Measurements from ENCODE around the gene TMEM219.

The TMEM219 gene

GRCh38 chr16:29995324-29995910, 33.5 kb downstream of the TMEM219 start, which contains the start of gene HIRIP3:
HIRIP3 (minus strand) TSS chr16:29995617; CDS start chr16:29995605, 12 bp downstream.
- peak; percentile 80 for DNase-seq (ENCODE audit: low read depth)

- DNase-seq (ENCODE audit: low read depth) = peak; percentile 100
Observed at GRCh38 chr16:29995911-29996765, 34.3 kb downstream of the TMEM219 start, which contains the start of gene INO80E. INO80E (plus strand) TSS chr16:29996241; CDS start chr16:29996311, 70 bp downstream.

- no peak for DNase-seq (ENCODE audit: low read depth)
Observed at GRCh38 chr16:29996766-29997250, 34.9 kb downstream of the TMEM219 start.

- DNase-seq (ENCODE audit: low read depth) = no peak
Observed at GRCh38 chr16:29999605-30000004, 37.7 kb downstream of the TMEM219 start.

- DNase-seq (ENCODE audit: low read depth) = no peak
Observed at GRCh38 chr16:30000735-30001631, 39.1 kb downstream of the TMEM219 start.

- no peak for DNase-seq (ENCODE audit: low read depth)
Observed at GRCh38 chr16:30002614-30003346, 40.9 kb downstream of the TMEM219 start.

- no peak for DNase-seq (ENCODE audit: low read depth)
Observed at GRCh38 chr16:30003670-30004423, 42.0 kb downstream of the TMEM219 start.

- no peak for DNase-seq (ENCODE audit: low read depth)
Observed at GRCh38 chr16:30004424-30004776, 42.5 kb downstream of the TMEM219 start.

- no peak for DNase-seq (ENCODE audit: low read depth)
Observed at GRCh38 chr16:30004811-30005242, 42.9 kb downstream of the TMEM219 start.

GRCh38 chr16:30005341-30006094, 43.6 kb downstream of the TMEM219 start:
- no peak for DNase-seq (ENCODE audit: low read depth)

GRCh38 chr16:30006095-30006473, 44.2 kb downstream of the TMEM219 start:
- DNase-seq (ENCODE audit: low read depth) = no peak

- no peak for DNase-seq (ENCODE audit: low read depth)
Observed at GRCh38 chr16:30006659-30007377, 44.9 kb downstream of the TMEM219 start.

GRCh38 chr16:30007378-30007895, 45.6 kb downstream of the TMEM219 start:
- no peak for DNase-seq (ENCODE audit: low read depth)

- no peak for DNase-seq (ENCODE audit: low read depth)
Observed at GRCh38 chr16:30009085-30009862, 47.4 kb downstream of the TMEM219 start.

GRCh38 chr16:30009990-30010843, 48.3 kb downstream of the TMEM219 start:
- no peak for DNase-seq (ENCODE audit: low read depth)

GRCh38 chr16:30010844-30011713, 49.2 kb downstream of the TMEM219 start, which contains the start of gene DOC2A:
DOC2A (minus strand) TSS chr16:30011027; CDS start chr16:30010222, 805 bp downstream.
- DNase-seq (ENCODE audit: low read depth) = no peak

Data from activated T-helper 9 cell treated with anti-CD3 and anti-CD28 coated beads, Interleukin-2, amount 50 U/mL, for 16 hours (primary cell).